Cardiac fibroblast (primary cell): ENCODE measurements around the gene SEPTIN1.

Source experiments
- DNase-seq, 2 donors: peaks; one replicate each; pipeline versions ENCODE4 v3.0.0 to v3.0.0-alpha.2; 2010; ENCODE audit warnings: low read depth in 2 of 2
- H3K4me3 ChIP-seq, 2 donors: replicated peaks in 1 of 2; 1 replicate in 1 of 2; 2 replicates in 1 of 2; pipeline ENCODE4 v1.5.1; 2011; ENCODE audit warnings: low read depth in 2 of 2, low read length in 2 of 2, mild to moderate bottlenecking in 2 of 2, moderate library complexity in 1 of 2
- TF ChIP-seq, protein P1 (sequence below): IDR thresholded peaks from one replicate; pipeline ENCODE4 v1.5.1; 2011; ENCODE audit warnings: low read depth, mild to moderate bottlenecking, low read length, inconsistent platforms

The SEPTIN1 gene

DNA sequence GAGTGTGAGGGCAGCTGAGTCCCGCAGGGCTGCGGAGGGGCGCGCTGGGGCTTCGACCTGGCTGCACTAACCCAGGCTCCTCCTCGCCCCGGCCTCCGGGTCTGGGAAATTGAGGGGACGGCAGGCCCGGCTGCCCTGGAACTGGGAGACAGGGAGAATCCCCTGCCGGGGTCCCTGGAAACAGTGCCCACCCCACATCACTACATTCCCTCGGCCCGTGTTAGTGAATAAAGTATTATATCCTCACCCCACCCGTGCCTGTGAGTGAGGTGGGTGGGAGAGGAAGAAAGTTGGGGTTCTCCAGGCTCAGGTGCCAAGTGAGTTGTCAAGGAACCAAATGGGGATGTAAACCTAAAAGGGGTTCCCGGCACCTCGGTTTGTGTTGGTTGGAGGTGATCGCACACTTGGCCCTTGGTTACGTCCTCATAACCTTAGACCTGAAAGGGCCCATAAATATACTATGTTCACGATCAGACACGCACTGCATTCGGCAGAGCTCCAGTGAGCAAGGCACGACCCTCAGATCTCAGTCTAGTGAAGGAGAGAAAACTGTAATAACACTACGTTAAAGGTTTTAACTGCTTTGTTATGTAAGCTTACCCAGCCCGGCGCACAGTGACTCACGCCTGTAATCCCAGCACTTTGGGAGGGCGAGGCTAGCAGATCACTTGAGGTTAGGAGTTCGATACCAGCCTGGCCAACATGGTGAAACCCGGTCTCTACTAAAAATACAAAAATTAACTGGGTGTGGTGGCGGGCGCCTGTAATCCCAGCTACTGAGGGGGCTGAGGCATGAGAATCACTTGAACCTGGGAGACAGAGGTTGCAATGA is 36.2 kb upstream of the SEPTIN1 start:
- DNase-seq = no peak
- H3K4me3 ChIP-seq = peak overlapping the region; percentile 22 to 59
- TF ChIP-seq, protein P1, sequence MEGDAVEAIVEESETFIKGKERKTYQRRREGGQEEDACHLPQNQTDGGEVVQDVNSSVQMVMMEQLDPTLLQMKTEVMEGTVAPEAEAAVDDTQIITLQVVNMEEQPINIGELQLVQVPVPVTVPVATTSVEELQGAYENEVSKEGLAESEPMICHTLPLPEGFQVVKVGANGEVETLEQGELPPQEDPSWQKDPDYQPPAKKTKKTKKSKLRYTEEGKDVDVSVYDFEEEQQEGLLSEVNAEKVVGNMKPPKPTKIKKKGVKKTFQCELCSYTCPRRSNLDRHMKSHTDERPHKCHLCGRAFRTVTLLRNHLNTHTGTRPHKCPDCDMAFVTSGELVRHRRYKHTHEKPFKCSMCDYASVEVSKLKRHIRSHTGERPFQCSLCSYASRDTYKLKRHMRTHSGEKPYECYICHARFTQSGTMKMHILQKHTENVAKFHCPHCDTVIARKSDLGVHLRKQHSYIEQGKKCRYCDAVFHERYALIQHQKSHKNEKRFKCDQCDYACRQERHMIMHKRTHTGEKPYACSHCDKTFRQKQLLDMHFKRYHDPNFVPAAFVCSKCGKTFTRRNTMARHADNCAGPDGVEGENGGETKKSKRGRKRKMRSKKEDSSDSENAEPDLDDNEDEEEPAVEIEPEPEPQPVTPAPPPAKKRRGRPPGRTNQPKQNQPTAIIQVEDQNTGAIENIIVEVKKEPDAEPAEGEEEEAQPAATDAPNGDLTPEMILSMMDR = no peak

DNA sequence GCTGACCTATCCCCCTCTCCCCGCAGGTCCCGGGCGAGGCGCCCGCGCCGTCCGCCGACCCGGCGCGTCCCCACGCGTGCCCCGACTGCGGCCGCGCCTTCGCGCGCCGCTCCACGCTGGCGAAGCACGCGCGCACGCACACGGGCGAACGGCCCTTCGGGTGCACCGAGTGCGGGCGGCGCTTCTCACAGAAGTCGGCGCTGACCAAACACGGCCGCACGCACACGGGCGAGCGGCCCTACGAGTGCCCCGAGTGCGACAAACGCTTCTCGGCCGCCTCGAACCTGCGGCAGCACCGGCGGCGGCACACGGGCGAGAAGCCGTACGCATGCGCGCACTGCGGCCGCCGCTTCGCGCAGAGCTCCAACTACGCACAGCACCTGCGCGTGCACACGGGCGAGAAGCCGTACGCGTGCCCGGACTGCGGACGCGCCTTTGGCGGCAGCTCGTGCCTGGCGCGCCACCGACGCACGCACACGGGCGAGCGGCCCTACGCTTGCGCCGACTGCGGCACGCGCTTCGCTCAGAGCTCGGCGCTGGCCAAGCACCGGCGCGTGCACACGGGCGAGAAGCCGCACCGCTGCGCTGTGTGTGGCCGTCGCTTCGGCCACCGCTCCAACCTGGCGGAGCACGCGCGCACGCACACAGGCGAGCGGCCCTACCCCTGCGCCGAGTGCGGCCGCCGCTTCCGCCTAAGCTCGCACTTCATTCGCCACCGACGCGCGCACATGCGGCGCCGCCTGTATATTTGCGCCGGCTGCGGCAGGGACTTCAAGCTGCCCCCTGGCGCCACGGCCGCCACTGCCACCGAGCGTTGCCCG is 35.4 kb upstream of the SEPTIN1 start:
- DNase-seq = peak; percentile 88 to 95
- peak overlapping the region; percentile 43 to 59 for H3K4me3 ChIP-seq
- TF ChIP-seq, protein P1 = no peak

DNA sequence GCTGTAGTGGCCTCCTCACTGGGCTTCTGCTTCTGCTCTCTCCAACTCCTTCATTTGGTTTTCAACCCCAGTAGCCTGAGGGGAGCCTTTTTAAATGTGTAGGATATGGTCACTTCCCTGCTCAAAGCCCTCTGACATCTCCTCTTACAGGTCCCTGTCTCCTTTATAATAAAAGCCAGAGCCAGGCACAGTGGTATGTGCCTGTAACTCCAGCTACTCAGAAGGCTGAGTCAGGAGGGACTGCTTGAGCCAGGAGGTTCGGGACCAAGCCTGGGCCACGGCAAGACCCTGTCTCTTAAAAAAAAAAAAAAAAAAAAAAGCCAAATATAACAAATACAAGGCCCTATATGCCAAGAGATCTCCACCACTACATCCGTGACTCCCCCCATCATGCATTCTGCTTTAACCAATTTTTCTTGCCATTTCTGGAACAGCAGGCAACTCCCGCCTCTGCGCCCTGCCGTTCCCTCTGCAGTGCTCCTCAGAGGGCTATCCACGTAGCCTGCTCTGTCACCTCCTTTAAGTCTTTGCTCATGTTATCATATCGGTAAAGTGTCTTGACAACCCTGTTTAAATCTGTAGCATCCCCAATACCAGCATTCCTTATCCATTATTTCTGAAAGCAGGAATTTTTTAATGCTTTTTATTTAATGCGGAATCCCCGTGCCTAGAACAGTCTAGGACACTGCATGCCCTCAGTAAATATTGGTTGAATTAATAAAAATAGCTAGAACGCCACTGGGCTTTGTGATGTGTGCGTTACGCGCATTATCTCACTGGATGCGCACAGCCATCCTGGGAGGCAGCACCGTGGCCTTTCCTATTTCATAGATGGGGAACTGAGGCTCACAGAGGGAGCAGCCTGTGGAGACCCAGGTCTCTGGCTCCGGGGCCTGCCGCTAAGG is 34.5 kb upstream of the SEPTIN1 start:
- peak overlapping the region; percentile 43 to 59 for H3K4me3 ChIP-seq
- TF ChIP-seq, protein P1 = no peak
- peak in 1 of 2 donors; percentile 5 for DNase-seq

DNA sequence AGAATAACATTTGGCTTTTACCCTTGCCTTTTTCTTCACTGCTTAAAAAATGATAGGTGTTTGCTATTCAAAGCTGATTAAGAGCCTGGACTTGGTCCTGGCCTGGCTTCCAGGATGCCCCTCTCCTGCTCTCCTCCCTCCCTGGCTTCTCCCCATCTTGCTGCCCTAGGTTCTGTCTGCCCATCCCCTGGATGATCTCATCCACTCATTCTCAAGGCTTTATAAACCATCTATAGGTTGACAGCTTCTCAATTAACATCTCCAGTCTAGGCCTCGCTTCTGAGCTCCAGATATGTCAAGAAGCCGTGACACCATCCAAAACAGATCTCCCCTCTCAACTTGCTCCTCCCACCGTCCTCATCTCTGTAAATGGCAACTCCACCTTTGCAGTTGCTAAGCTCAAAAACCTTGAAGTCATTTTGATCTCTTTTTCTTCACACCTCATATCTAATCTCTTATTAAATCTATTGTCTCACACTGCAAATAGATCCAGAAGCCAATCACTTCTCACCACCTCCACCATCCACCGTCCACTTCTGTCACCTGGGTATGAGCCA is 33.8 kb upstream of the SEPTIN1 start:
- TF ChIP-seq, protein P1 = no peak
- no peak for DNase-seq
- H3K4me3 ChIP-seq = no peak overlapping the region

DNA sequence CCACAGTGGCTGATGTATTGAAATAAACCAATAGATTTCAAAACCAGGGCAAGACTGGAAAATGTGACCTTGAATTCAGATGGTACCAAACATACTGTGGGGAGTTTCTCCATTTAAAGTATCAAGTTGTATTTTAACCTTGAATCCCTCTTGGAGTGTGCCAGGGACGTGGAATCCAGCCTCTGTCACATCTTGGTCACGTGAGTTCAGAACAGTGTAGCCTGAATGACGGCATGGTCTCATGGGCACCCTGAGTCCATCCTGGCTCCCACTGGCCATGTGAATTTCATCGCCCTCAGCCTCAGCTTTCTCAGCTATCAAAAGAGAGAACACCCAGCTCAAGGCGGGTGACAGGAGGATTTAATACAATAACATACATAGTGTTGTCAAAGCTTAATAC is 31.8 kb upstream of the SEPTIN1 start:
- TF ChIP-seq, protein P1 = no peak

More for the DNA sequence above, 31.8 kb upstream of the SEPTIN1 start:
- DNase-seq = no peak
- no peak overlapping the region for H3K4me3 ChIP-seq
